Measurements from ENCODE around the gene TAF4B. TPM values are rescaled to one million over a fixed set of nuclear protein-coding genes. Genes with fewer than 3 reads are reported as not detected.

TAF4B gene
- total RNA-seq, 1 donor from 2014 or later: 3.2 TPM

GRCh38 chr18:26425148-26425531 is 198.9 kb downstream of the TAF4B start:
- Histone ChIP-seq H3K9ac (ENCODE audit: low read length) (no peak overlapping the region), H3K79me2 (ENCODE audit: insufficient read depth, low read length) (no peaks in the 10 kb centered on the region), H3K36me3 (ENCODE audit: insufficient read depth, low read length) (no peaks in the 10 kb centered on the region), H3K27ac (ENCODE audit: low read depth, low read length) (no peak overlapping the region), H3K4me2 (ENCODE audit: low read length) (no peak overlapping the region), H3K4me1 (ENCODE audit: insufficient read depth, low read length) (peaks cover 3% of the 10 kb centered on the region), H2AFZ (ENCODE audit: low read depth, low read length) (no peak overlapping the region), H3K4me3 (ENCODE audit: insufficient read depth, low read depth, low read length) (no peak overlapping the region), H3K27me3 (ENCODE audit: insufficient read depth, low read length) (no peaks in the 10 kb centered on the region), H4K20me1 (ENCODE audit: insufficient read depth, low read length) (no peaks in the 10 kb centered on the region), H3K9me3 (ENCODE audit: insufficient read depth, low read depth, low read length) (no peaks in the 10 kb centered on the region)
- H3K4me3 Mint-ChIP-seq (ENCODE audit: unreplicated experiment): no peak overlapping the region
- no peak overlapping the region for H3K27ac Mint-ChIP-seq (ENCODE audit: unreplicated experiment)
- H3K36me3 Mint-ChIP-seq (ENCODE audit: low read depth, unreplicated experiment): no peaks in the 10 kb centered on the region
- FAIRE-seq (no peak), DNase-seq (ENCODE audit: low read depth) (no peak)
- peaks cover 12% of the 10 kb centered on the region for H3K27me3 Mint-ChIP-seq (ENCODE audit: low read depth, unreplicated experiment)
- no peaks in the 10 kb centered on the region for H3K9me3 Mint-ChIP-seq (ENCODE audit: unreplicated experiment)
- peaks cover 13% of the 10 kb centered on the region for H3K4me1 Mint-ChIP-seq (ENCODE audit: low read depth, unreplicated experiment)
- TF ChIP-seq CTCF (IDR thresholded peaks at IDR 0.05; ENCODE audit: insufficient read depth, low read depth, low read length): no peak
- no peak for TF ChIP-seq EZH2 (IDR thresholded peaks at IDR 0.05; ENCODE audit: insufficient read depth, low read length)

GRCh38 chr18:26429535-26430226 is 203.4 kb downstream of the TAF4B start:
- no peaks in the 10 kb centered on the region for H3K9me3 ChIP-seq (ENCODE audit: insufficient read depth, low read depth, low read length)
- Mint-ChIP-seq H3K4me1 (ENCODE audit: low read depth, unreplicated experiment) (peaks cover 16% of the 10 kb centered on the region), H3K4me3 (ENCODE audit: unreplicated experiment) (no peak overlapping the region), H3K36me3 (ENCODE audit: low read depth, unreplicated experiment) (no peaks in the 10 kb centered on the region), H3K27me3 (ENCODE audit: low read depth, unreplicated experiment) (no peaks in the 10 kb centered on the region), H3K27ac (ENCODE audit: unreplicated experiment) (peak overlapping the region; percentile 85), H3K9me3 (ENCODE audit: unreplicated experiment) (no peaks in the 10 kb centered on the region)
- H3K9ac ChIP-seq (ENCODE audit: low read length): no peak overlapping the region
- H3K36me3 ChIP-seq (ENCODE audit: insufficient read depth, low read length): no peaks in the 10 kb centered on the region
- no peaks in the 10 kb centered on the region for H3K79me2 ChIP-seq (ENCODE audit: insufficient read depth, low read length)
- no peaks in the 10 kb centered on the region for H3K27me3 ChIP-seq (ENCODE audit: insufficient read depth, low read length)
- peak overlapping the region; percentile 53 for H2AFZ ChIP-seq (ENCODE audit: low read depth, low read length)
- H4K20me1 ChIP-seq (ENCODE audit: insufficient read depth, low read length): no peaks in the 10 kb centered on the region
- TF ChIP-seq EZH2 (IDR thresholded peaks at IDR 0.05; ENCODE audit: insufficient read depth, low read length) (no peak), CTCF (IDR thresholded peaks at IDR 0.05; ENCODE audit: insufficient read depth, low read depth, low read length) (no peak)
- H3K27ac ChIP-seq (ENCODE audit: low read depth, low read length): no peak overlapping the region
- no peak overlapping the region for H3K4me3 ChIP-seq (ENCODE audit: insufficient read depth, low read depth, low read length)
- peaks cover 3% of the 10 kb centered on the region for H3K4me1 ChIP-seq (ENCODE audit: insufficient read depth, low read length)
- DNase-seq (ENCODE audit: low read depth) (peak; percentile 80), FAIRE-seq (peak; percentile 80)
- H3K4me2 ChIP-seq (ENCODE audit: low read length): no peak overlapping the region
